ENCODE results near the gene EGFLAM. TPM values are rescaled to one million over a fixed set of nuclear protein-coding genes. Genes with fewer than 3 reads are reported as not detected.

Gene EGFLAM
- total RNA-seq, 4 donors from 2014 or later: 3.5 to 6.7 (median 6.3) TPM

DNA sequence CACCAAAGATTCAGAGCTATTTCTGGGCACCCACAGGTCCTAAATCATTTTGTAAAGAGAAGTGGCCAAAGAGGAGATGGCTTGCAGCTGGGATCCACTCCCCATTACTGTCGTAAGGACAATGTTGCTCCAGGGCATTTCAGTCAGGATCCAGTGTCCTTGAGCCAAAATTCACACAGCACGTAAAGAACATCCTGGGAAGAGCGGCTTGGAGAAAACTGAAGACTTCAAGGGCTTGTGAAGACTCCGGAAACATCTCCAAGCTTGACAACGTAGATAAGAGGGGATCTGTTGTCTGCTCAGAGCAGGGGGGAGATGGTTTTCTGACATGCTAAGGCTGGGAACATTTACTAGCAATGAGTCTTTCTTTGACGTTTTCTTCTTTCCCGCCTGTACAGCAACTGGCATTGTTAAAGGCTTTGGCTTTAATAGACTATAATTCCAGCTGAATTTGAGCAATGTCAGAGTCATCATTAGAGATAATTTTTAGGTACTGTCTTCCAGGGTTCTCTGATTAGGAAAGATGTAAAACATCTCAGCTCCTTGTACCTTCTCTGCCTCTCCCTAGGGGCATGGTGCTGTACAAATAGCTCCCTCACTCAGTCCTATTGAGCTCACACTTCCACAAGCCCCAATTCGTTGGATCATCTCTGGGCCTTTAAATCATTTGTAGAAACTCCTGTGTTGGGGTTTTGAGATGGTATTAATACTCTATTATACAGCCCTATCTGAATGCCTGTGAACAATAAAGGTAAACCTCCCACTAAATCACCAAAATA lies 39.7 kb downstream of the EGFLAM start:
- no peak overlapping the region for H3K27ac ChIP-seq
- no peaks in the 10 kb centered on the region for H3K27me3 ChIP-seq
- no peaks in the 10 kb centered on the region for H3K9me3 ChIP-seq
- TF ChIP-seq, protein P1, sequence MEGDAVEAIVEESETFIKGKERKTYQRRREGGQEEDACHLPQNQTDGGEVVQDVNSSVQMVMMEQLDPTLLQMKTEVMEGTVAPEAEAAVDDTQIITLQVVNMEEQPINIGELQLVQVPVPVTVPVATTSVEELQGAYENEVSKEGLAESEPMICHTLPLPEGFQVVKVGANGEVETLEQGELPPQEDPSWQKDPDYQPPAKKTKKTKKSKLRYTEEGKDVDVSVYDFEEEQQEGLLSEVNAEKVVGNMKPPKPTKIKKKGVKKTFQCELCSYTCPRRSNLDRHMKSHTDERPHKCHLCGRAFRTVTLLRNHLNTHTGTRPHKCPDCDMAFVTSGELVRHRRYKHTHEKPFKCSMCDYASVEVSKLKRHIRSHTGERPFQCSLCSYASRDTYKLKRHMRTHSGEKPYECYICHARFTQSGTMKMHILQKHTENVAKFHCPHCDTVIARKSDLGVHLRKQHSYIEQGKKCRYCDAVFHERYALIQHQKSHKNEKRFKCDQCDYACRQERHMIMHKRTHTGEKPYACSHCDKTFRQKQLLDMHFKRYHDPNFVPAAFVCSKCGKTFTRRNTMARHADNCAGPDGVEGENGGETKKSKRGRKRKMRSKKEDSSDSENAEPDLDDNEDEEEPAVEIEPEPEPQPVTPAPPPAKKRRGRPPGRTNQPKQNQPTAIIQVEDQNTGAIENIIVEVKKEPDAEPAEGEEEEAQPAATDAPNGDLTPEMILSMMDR (IDR thresholded peaks at IDR 0.05): no peak
- no peak for TF ChIP-seq POLR2A (IDR thresholded peaks at IDR 0.05)
- 40 to 41% methylated on average over 8 of the region's 8 CpGs for WGBS, 2 donors
- no peak overlapping the region for H3K4me3 ChIP-seq (replicated peaks in 1 of 3)
- H3K4me1 ChIP-seq: no peaks in the 10 kb centered on the region
- no peak for DNase-seq
- H3K36me3 ChIP-seq: no peaks in the 10 kb centered on the region
- intact Hi-C loops (cut with DNase I): no loop called here

DNA sequence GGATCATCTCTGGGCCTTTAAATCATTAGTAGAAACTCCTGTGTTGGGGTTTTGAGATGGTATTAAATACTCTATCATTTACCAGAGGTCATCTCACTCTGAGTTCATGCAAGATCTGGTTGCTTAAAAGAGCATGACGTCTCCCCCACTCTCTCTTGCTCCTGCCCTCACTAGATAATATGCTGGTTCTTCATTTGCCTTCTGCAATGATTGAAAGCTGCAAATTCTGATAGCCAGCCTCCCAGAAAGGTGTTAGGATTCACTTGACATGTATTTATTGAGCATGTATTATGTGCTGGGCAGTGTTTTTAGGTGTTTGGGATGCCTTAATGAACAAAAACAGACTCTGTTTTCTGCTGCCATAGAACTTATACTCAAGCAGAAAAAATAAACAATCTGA lies 41.2 kb downstream of the EGFLAM start:
- TF ChIP-seq, protein P1 (IDR thresholded peaks at IDR 0.05): no peak
- TF ChIP-seq POLR2A (IDR thresholded peaks at IDR 0.05): no peak
- intact Hi-C loops (cut with DNase I): no loop called here
- Histone ChIP-seq H3K27ac (no peak overlapping the region), H3K4me3 (replicated peaks in 1 of 3) (no peak overlapping the region), H3K4me1 (no peaks in the 10 kb centered on the region), H3K36me3 (no peaks in the 10 kb centered on the region), H3K27me3 (no peaks in the 10 kb centered on the region), H3K9me3 (no peaks in the 10 kb centered on the region)
- 90% methylated on average over 1 of the region's 1 CpG for WGBS, 2 donors
- no peak for DNase-seq

DNA sequence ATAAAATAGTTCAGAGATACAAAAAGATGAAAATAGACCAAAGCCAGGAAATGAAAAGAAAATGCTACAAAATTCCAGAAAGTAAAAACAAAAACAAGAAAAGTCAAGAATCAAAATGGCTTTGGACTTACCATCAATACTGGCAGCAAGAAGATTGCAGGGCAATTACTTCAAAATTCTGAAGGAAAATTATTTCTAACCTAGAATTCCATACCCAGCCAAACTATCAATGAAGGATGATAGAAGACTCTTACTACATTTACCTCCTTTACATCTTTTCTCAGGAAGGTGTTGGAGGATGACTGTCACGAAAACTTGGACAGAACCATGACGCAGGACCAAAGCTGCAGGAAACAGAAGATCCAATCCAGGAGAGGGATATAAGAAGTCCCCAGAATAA lies 46.8 kb downstream of the EGFLAM start:
- H3K27ac ChIP-seq: no peak overlapping the region
- TF ChIP-seq, protein P1 (IDR thresholded peaks at IDR 0.05): no peak
- no peak for TF ChIP-seq POLR2A (IDR thresholded peaks at IDR 0.05)
- WGBS, 2 donors: 81 to 89% methylated on average over 2 of the region's 2 CpGs
- no peaks in the 10 kb centered on the region for H3K27me3 ChIP-seq
- no peaks in the 10 kb centered on the region for H3K36me3 ChIP-seq
- H3K9me3 ChIP-seq: no peaks in the 10 kb centered on the region
- DNase-seq: no peak
- intact Hi-C loops (cut with DNase I): no loop called here
- H3K4me3 ChIP-seq (replicated peaks in 1 of 3): no peak overlapping the region
- H3K4me1 ChIP-seq: no peaks in the 10 kb centered on the region

DNA sequence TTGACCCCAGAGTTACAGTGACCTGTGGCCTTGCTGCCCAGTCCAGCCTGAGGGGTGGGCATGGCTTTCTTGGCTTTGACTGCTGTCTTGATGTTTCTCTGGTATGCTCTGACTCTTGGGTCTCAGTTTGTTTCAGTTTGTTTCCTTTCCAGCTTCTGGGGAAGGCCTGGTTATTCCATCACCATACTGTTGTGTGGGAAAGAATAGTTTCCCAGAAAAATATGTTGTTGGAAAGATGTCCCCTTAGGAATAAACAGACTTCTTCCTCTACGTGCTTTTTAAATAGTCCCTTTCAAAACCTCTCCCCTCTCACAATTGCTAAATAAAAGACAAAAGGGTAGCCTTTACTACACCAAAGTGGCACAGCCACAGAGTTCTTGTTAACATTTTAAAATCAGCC lies 49.5 kb downstream of the EGFLAM start:
- 66 to 76% methylated on average over 1 of the region's 1 CpG for WGBS, 2 donors
- no peak for DNase-seq

More for the DNA sequence above, 49.5 kb downstream of the EGFLAM start:
- Histone ChIP-seq H3K27ac (no peak overlapping the region), H3K4me3 (replicated peaks in 1 of 3) (no peak overlapping the region), H3K36me3 (no peaks in the 10 kb centered on the region), H3K9me3 (no peaks in the 10 kb centered on the region), H3K27me3 (no peaks in the 10 kb centered on the region), H3K4me1 (no peaks in the 10 kb centered on the region)
- intact Hi-C loops (cut with DNase I): no loop called here
- no peak for TF ChIP-seq POLR2A (IDR thresholded peaks at IDR 0.05)
- TF ChIP-seq, protein P1 (IDR thresholded peaks at IDR 0.05): no peak
